ENCODE data around the gene TCF3.

The TCF3 gene

GRCh38 chr19:1577929-1578618, 74.3 kb downstream of the TCF3 start:
- no peak for TF ChIP-seq CTCF (IDR thresholded peaks at IDR 0.05; ENCODE audit: extremely low read depth, insufficient read depth, missing control alignments)
- in situ Hi-C loops (cut with MboI; ENCODE audit: low pct_unique_long_range_greater_than_20kb, low sequenced_read_pairs, unreplicated experiment), result no loop called here
- no peak for DNase-seq (ENCODE audit: low spot score)

GRCh38 chr19:1577090-1577928, 75.1 kb downstream of the TCF3 start:
- DNase-seq (ENCODE audit: low spot score), result no peak
- in situ Hi-C loops (cut with MboI; ENCODE audit: low pct_unique_long_range_greater_than_20kb, low sequenced_read_pairs, unreplicated experiment), result no loop called here
- TF ChIP-seq CTCF (IDR thresholded peaks at IDR 0.05; ENCODE audit: extremely low read depth, insufficient read depth, missing control alignments), result no peak

GRCh38 chr19:1576242-1577089, 75.9 kb downstream of the TCF3 start:
- no peak for DNase-seq (ENCODE audit: low spot score)
- no peak for TF ChIP-seq CTCF (IDR thresholded peaks at IDR 0.05; ENCODE audit: extremely low read depth, insufficient read depth, missing control alignments)
- in situ Hi-C loops (cut with MboI; ENCODE audit: low pct_unique_long_range_greater_than_20kb, low sequenced_read_pairs, unreplicated experiment), result no loop called here

GRCh38 chr19:1575323-1576241, 76.8 kb downstream of the TCF3 start:
- no peak for TF ChIP-seq CTCF (IDR thresholded peaks at IDR 0.05; ENCODE audit: extremely low read depth, insufficient read depth, missing control alignments)
- in situ Hi-C loops (cut with MboI; ENCODE audit: low pct_unique_long_range_greater_than_20kb, low sequenced_read_pairs, unreplicated experiment), result no loop called here
- DNase-seq (ENCODE audit: low spot score), result no peak

- TF ChIP-seq CTCF (IDR thresholded peaks at IDR 0.05; ENCODE audit: extremely low read depth, insufficient read depth, missing control alignments), result no peak
- in situ Hi-C loops (cut with MboI; ENCODE audit: low pct_unique_long_range_greater_than_20kb, low sequenced_read_pairs, unreplicated experiment), result no loop called here
- DNase-seq (ENCODE audit: low spot score), result no peak
Observed at GRCh38 chr19:1574354-1575136, 77.9 kb downstream of the TCF3 start.
